ENCODE data around the gene MLPH. TPM values are rescaled to one million over a fixed set of nuclear protein-coding genes. Genes with fewer than 3 reads are reported as not detected.

The MLPH gene
- total and polyA plus RNA-seq, 9 of the 15 experiments (the other 6 are each of a cell fraction or from before 2014, with no cell fraction given), result 0.22 TPM; not detected in 8

- Histone ChIP-seq H3K79me2 (ENCODE audit: control insufficient read depth, insufficient read depth, low read length) (no peaks in the 10 kb centered on the region), H3K27me3 (ENCODE audit: control insufficient read depth in 2 of 2, insufficient read depth in 2 of 2, low read length in 2 of 2) (no peaks in the 10 kb centered on the region), H3K4me2 (ENCODE audit: insufficient read depth, low read length) (peak overlapping the region; percentile 42; the same call in 1 of the 2 replicates), H4K20me1 (replicated peaks; ENCODE audit: control insufficient read depth, insufficient read depth, low read length) (no peaks in the 10 kb centered on the region), H3K36me3 (ENCODE audit: control insufficient read depth, insufficient read depth, low read length) (no peaks in the 10 kb centered on the region), H3K9me1 (ENCODE audit: control insufficient read depth, insufficient read depth, low read length) (no peaks in the 10 kb centered on the region), H3K4me1 (replicated peaks in 1 of 2; ENCODE audit: control insufficient read depth in 2 of 2, insufficient read depth in 2 of 2, low read length in 2 of 2) (peaks cover 0 to 8% of the 10 kb centered on the region in 2 experiments; a peak in 3 of 5 replicates), H3K27ac (ENCODE audit: extremely low read depth, low read depth, low read length) (peak overlapping the region; percentile 65; the same call in 2 of the 3 replicates), H2AFZ (ENCODE audit: low read depth, low read length) (peak overlapping the region; percentile 46), H3K4me3 (no peak overlapping the region), H3K9me3 (replicated peaks; ENCODE audit: control insufficient read depth, insufficient read depth, low read depth, low read length) (no peaks in the 10 kb centered on the region), H3K9ac (ENCODE audit: insufficient read depth in 1 of 2, low read depth in 2 of 2, low read length in 2 of 2) (peak overlapping the region in 1 of 2 experiments; percentile 40; a peak in 1 of 4 replicates)
- WGBS (ENCODE audit: insufficient coverage, low coverage, missing lambda C conversion rate), result 7% methylated on average over 6 of the region's 6 CpGs
- in situ Hi-C loops (cut with MboI), result no loop called here
- ChIA-PET POLR2A (interaction anchor here (1.0 kb wide), 2 partner anchors 11 to 14 kb away, joined by 3 to 6 read pairs; no protein-coding TSS in a partner anchor), CTCF (ENCODE audit: low intra/inter-chr PET ratio) (no interaction called here)
- no peak for DNase-seq (ENCODE audit: extremely low read depth in 1 of 4, low spot score in 3 of 4)
- FAIRE-seq, result no peak
- intact Hi-C loops (cut with micrococcal nuclease), result no loop called here
- no TSS peak for BruUV-seq (replicated peaks)
- no peak; the same call in none of the 3 replicates for ATAC-seq
- TF ChIP-seq SOX6 (IDR thresholded peaks at IDR 0.05) (0 out of 2 replicates have a peak, but pooled peaks have one; percentile 21), HIVEP1 (CRISPR knock-in tag; IDR thresholded peaks at IDR 0.05) (no peak), MEIS2 (IDR thresholded peaks at IDR 0.05; ENCODE audit: partially characterized antibody) (peak; percentile 33), LEF1 (IDR thresholded peaks at IDR 0.05) (no peak; the same call in 1 of the 2 replicates), ARID1B (IDR thresholded peaks at IDR 0.05) (peak; percentile 27; the same call in 1 of the 2 replicates), VEZF1 (CRISPR knock-in tag; IDR thresholded peaks at IDR 0.05) (0 out of 2 replicates have a peak, but pooled peaks have one; percentile 22), CEBPG (CRISPR knock-in tag; IDR thresholded peaks at IDR 0.05) (no peak), CEBPG (tag; conservative IDR thresholded peaks at IDR 0.05 in 1 of 2, IDR thresholded peaks at IDR 0.05 in 1 of 2) (no peak), PML (IDR thresholded peaks at IDR 0.05; ENCODE audit: low read length) (peak; percentile 45; the same call in 1 of the 2 replicates), POLR2H (tag; IDR thresholded peaks at IDR 0.05; ENCODE audit: low read depth) (0 out of 2 replicates have a peak, but pooled peaks have one; percentile 12), FOXJ2 (tag; IDR thresholded peaks at IDR 0.05) (no peak), HMBOX1 (IDR thresholded peaks at IDR 0.05) (peak; percentile 19; the same call in 1 of the 2 replicates), L3MBTL2 (IDR thresholded peaks at IDR 0.05) (0 out of 2 replicates have a peak, but pooled peaks have one; percentile 13), ZNF717 (CRISPR knock-in tag; IDR thresholded peaks at IDR 0.05) (no peak), ZNF766 (CRISPR knock-in tag; conservative IDR thresholded peaks at IDR 0.05) (0 out of 2 replicates have a peak, but pooled peaks have one; percentile 2), TEAD4 (IDR thresholded peaks at IDR 0.05; ENCODE audit: low read length) (peak; percentile 25; the same call in 1 of the 2 replicates), TEAD4 (CRISPR knock-in tag; IDR thresholded peaks at IDR 0.05; ENCODE audit: borderline replicate concordance) (no peak), ZNF785 (CRISPR knock-in tag; IDR thresholded peaks at IDR 0.05) (no peak), EP300 (IDR thresholded peaks at IDR 0.05; ENCODE audit: low read length) (peak; percentile 42; the same call in 1 of the 2 replicates), CXXC5 (CRISPR knock-in tag; IDR thresholded peaks at IDR 0.05) (no peak), TAL1 (IDR thresholded peaks at IDR 0.05) (peak; percentile 36; the same call in 1 of the 2 replicates), NFRKB (IDR thresholded peaks at IDR 0.05; ENCODE audit: low read depth) (0 out of 2 replicates have a peak, but pooled peaks have one; percentile 22)
Observed at GRCh38 chr2:237466211-237466610, 20.8 kb upstream of the MLPH start.

Data from K562 (cell line).